HepG2 (cell line): Measurements from ENCODE around the gene SHISA9. TPM values are rescaled to one million over a fixed set of nuclear protein-coding genes. Genes with fewer than 3 reads are reported as not detected.

Source experiments
- ADNP ChIP-seq: sonication (generic); formaldehyde crosslinking; IDR thresholded peaks from 2 replicates; pipeline ENCODE4 v1.4.0; 2020; ENCODE audit warnings: missing genetic modification reagents
- BATF2 ChIP-seq: sonication (generic); formaldehyde crosslinking; IDR thresholded peaks from 2 replicates; pipeline ENCODE4 v1.8.0; 2022; ENCODE audit warnings: mild to moderate bottlenecking, missing genetic modification reagents, moderate library complexity
- CERS6 ChIP-seq: sonication (generic); formaldehyde crosslinking; IDR thresholded peaks from 2 replicates; pipeline ENCODE4 v1.5.0; 2020; ENCODE audit warnings: missing genetic modification reagents
- DNMT1 ChIP-seq: sonication (generic); formaldehyde crosslinking; IDR thresholded peaks from 2 replicates; pipeline ENCODE4 v1.5.1; 2020; ENCODE audit warnings: mild to moderate bottlenecking, missing genetic modification reagents
- E2F5 ChIP-seq: sonication (generic); formaldehyde crosslinking; conservative IDR thresholded peaks from 2 replicates; pipeline ENCODE4 v1.4.0; 2020; ENCODE audit warnings: missing genetic modification reagents
- FLYWCH1 ChIP-seq: sonication (generic); formaldehyde crosslinking; IDR thresholded peaks from 2 replicates; pipeline ENCODE4 v1.8.1; 2023; ENCODE audit warnings: mild to moderate bottlenecking, missing genetic modification reagents
- HOMEZ ChIP-seq: IDR thresholded peaks from 2 replicates; pipeline ENCODE4 v1.6.1; 2016; ENCODE audit warnings: low read depth
- KAT8 ChIP-seq: IDR thresholded peaks from 2 replicates; pipeline ENCODE4 v1.6.1; 2016; ENCODE audit warnings: missing genetic modification reagents, missing compliant biosample characterization
- MEF2D ChIP-seq: sonication (generic); formaldehyde crosslinking; IDR thresholded peaks from 2 replicates; pipeline ENCODE4 v1.5.1; 2020; ENCODE audit warnings: mild to moderate bottlenecking, missing genetic modification reagents
- NFYB ChIP-seq: sonication (generic); formaldehyde crosslinking; IDR thresholded peaks from 2 replicates; pipeline ENCODE4 v1.4.0; 2020; ENCODE audit warnings: missing genetic modification reagents
- PAWR ChIP-seq: sonication (generic); formaldehyde crosslinking; IDR thresholded peaks from 2 replicates; pipeline ENCODE4 v1.4.0; 2020; ENCODE audit warnings: missing genetic modification reagents, mild to moderate bottlenecking, borderline replicate concordance
- THAP11 ChIP-seq: IDR thresholded peaks from 2 replicates; pipeline ENCODE4 v1.6.1; 2016; ENCODE audit warnings: missing biosample characterization, missing genetic modification reagents
- TSC22D2 ChIP-seq: sonication (generic); formaldehyde crosslinking; IDR thresholded peaks from 2 replicates; pipeline ENCODE4 v1.5.1; 2020; ENCODE audit warnings: missing genetic modification reagents, mild to moderate bottlenecking, borderline replicate concordance
- ZBTB3 ChIP-seq: sonication (generic); formaldehyde crosslinking; IDR thresholded peaks from 2 replicates; pipeline ENCODE4 v1.4.0; 2020; ENCODE audit warnings: low read depth, mild to moderate bottlenecking, moderate library complexity, missing genetic modification reagents, borderline replicate concordance
- ZBTB8A ChIP-seq: sonication (generic); formaldehyde crosslinking; IDR thresholded peaks from 2 replicates; pipeline ENCODE4 v1.4.0; 2020; ENCODE audit warnings: mild to moderate bottlenecking, low read depth, missing genetic modification reagents, borderline replicate concordance
- ZFP82 ChIP-seq: sonication (generic); formaldehyde crosslinking; IDR thresholded peaks from 2 replicates; pipeline ENCODE4 v1.5.1; 2020; ENCODE audit warnings: mild to moderate bottlenecking, missing genetic modification reagents, borderline replicate concordance
- ZFYVE20 ChIP-seq: sonication (generic); formaldehyde crosslinking; IDR thresholded peaks from 2 replicates; pipeline ENCODE4 v1.8.0; 2023; ENCODE audit warnings: low read depth, mild to moderate bottlenecking, moderate library complexity, missing genetic modification reagents, borderline replicate concordance
- ZNF224 ChIP-seq: sonication (generic); formaldehyde crosslinking; IDR thresholded peaks from 2 replicates; pipeline ENCODE4 v1.5.0; 2020; ENCODE audit warnings: mild to moderate bottlenecking, missing genetic modification reagents
- ZNF264 ChIP-seq: sonication (generic); formaldehyde crosslinking; IDR thresholded peaks from 2 replicates; pipeline ENCODE4 v1.4.0; 2020; ENCODE audit warnings: missing genetic modification reagents
- ZNF292 ChIP-seq: sonication (generic); formaldehyde crosslinking; IDR thresholded peaks from 2 replicates; pipeline ENCODE4 v1.8.1; 2022; ENCODE audit warnings: mild to moderate bottlenecking, low read depth, missing genetic modification reagents, borderline replicate concordance
- ZNF296 ChIP-seq: sonication (generic); formaldehyde crosslinking; conservative IDR thresholded peaks from 2 replicates; pipeline ENCODE4 v1.5.0; 2020; ENCODE audit warnings: mild to moderate bottlenecking, missing genetic modification reagents
- ZNF317 ChIP-seq: sonication (generic); formaldehyde crosslinking; IDR thresholded peaks from 2 replicates; pipeline ENCODE4 v1.5.0; 2020; ENCODE audit warnings: mild to moderate bottlenecking, missing genetic modification reagents
- ZNF501 ChIP-seq: sonication (generic); formaldehyde crosslinking; IDR thresholded peaks from 2 replicates; pipeline ENCODE4 v1.5.1; 2020; ENCODE audit warnings: mild to moderate bottlenecking, moderate library complexity, missing genetic modification reagents
- ZNF574 ChIP-seq: sonication (generic); formaldehyde crosslinking; IDR thresholded peaks from 2 replicates; pipeline ENCODE4 v1.4.0; 2020; ENCODE audit warnings: missing genetic modification reagents
- polyA plus RNA-seq, 8 experiments: library from polyadenylated mRNA; depleted of rRNA in 3 of 8; stranded (reverse) in 7 of 8; unstranded in 1 of 8; fragments of >200 nt; fragmentation: Illumina TruSeq in 4 of 8; extraction: Trizol in 4 of 8; gene quantifications; 2 replicates each; pipeline versions ENCODE4 v1.2.1 to v1.2.3, GENCODE V29; 2011 to 2016; ENCODE audit warnings: low read depth in 4 of 8, missing spikeins in 1 of 8, mixed read lengths in 1 of 8; ENCODE audit not compliant: insufficient read depth in 1 of 8
- total RNA-seq, 5 experiments: library from RNA; depleted of rRNA; stranded (reverse); fragments of >200 nt; fragmentation: Illumina TruSeq; extraction: Trizol; gene quantifications; 2 replicates each; pipeline ENCODE4 v1.2.3, GENCODE V29; 2016; ENCODE audit warnings: low read depth in 1 of 5

SHISA9 gene
- total and polyA plus RNA-seq, 2 of the 13 experiments (the other 11 are each of a cell fraction or from before 2014, with no cell fraction given), result 0.01 TPM; not detected in 1

GRCh38 chr16:13269905-13270528, 368.6 kb downstream of the SHISA9 start (continued):
- TF ChIP-seq ZNF224 (CRISPR knock-in tag) (0 out of 2 replicates have a peak, but pooled peaks have one; percentile 59), E2F5 (CRISPR knock-in tag) (no peak), ZFYVE20 (no peak), HOMEZ (CRISPR knock-in tag) (peak; percentile 96), ZNF296 (no peak), ADNP (CRISPR knock-in tag) (0 out of 2 replicates have a peak, but pooled peaks have one; percentile 78), DNMT1 (no peak), ZNF574 (peak; percentile 91), ZNF501 (CRISPR knock-in tag) (peak; percentile 94), TSC22D2 (CRISPR knock-in tag) (peak; percentile 70), ZNF317 (peak; percentile 91), MEF2D (CRISPR knock-in tag) (peak; percentile 88), BATF2 (0 out of 2 replicates have a peak, but pooled peaks have one; percentile 57), ZBTB8A (CRISPR knock-in tag) (peak; percentile 85; the same call in 1 of the 2 replicates), ZFP82 (0 out of 2 replicates have a peak, but pooled peaks have one; percentile 75), KAT8 (CRISPR knock-in tag) (peak; percentile 86), ZBTB3 (CRISPR knock-in tag) (0 out of 2 replicates have a peak, but pooled peaks have one; percentile 56), FLYWCH1 (CRISPR knock-in tag) (peak; percentile 86; the same call in 1 of the 2 replicates), CERS6 (CRISPR knock-in tag) (no peak), THAP11 (CRISPR knock-in tag) (peak; percentile 84), NFYB (CRISPR knock-in tag) (peak; percentile 61), ZNF292 (CRISPR knock-in tag) (peak; percentile 100), ZNF264 (CRISPR knock-in tag) (peak; percentile 98), PAWR (CRISPR knock-in tag) (no peak)
